SK-N-SH (cell line): ENCODE data around the gene OLFM2. TPM values are rescaled to one million over a fixed set of nuclear protein-coding genes. Genes with fewer than 3 reads are reported as not detected.

ENCODE experiments used
- CTCF ChIA-PET: fragments of 300-600, 350-600 bp; formaldehyde crosslinking; extraction: SDS; loops from one replicate; lab custom pipeline; 2021; lab: Yijun Ruan, JAX
- POLR2A ChIA-PET: fragments of 350-600 bp; sonication (Branson Sonifier 250); formaldehyde crosslinking; extraction: SDS; loops from one replicate; lab custom pipeline; 2020; ENCODE audit warnings: antibody characterized with exemption, inconsistent platforms; lab: Yijun Ruan, JAX
- DNase-seq: peaks from one replicate; pipeline ENCODE4 v3.0.0; 2012
- H2AFZ ChIP-seq: fragments of 200-600 bp; sonication (generic); 2 replicates; pipeline ENCODE4 v1.8.1; 2016; ENCODE audit warnings: antibody characterized with exemption, mild to moderate bottlenecking, low read depth
- H3F3A ChIP-seq: fragments of 200-600 bp; sonication (generic); replicated peaks from 2 replicates; pipeline ENCODE3; 2016; ENCODE audit warnings: antibody characterized with exemption, mild to moderate bottlenecking; ENCODE audit not compliant: insufficient read depth
- H3K27ac ChIP-seq, 2 experiments: fragments of 200-500 bp in 1 of 2; fragments of 200-600 bp in 1 of 2; sonication (Bioruptor generic) in 1 of 2; sonication (generic), shearing (Covaris generic) in 1 of 2; 2 replicates each; pipeline versions ENCODE4 v1.5.1 to v1.6.1; 2014 to 2016; ENCODE audit warnings: low read depth in 2 of 2, inconsistent platforms in 1 of 2, low read length in 1 of 2, mild to moderate bottlenecking in 1 of 2, mixed read lengths in 1 of 2
- H3K27me3 ChIP-seq: fragments of 200-600 bp; sonication (generic), shearing (Covaris generic); 2 replicates; pipeline ENCODE4 v1.6.1; 2016; ENCODE audit warnings: mixed run types; ENCODE audit not compliant: insufficient read depth
- H3K36me3 ChIP-seq, 2 experiments: fragments of 200-500 bp in 1 of 2; fragments of 200-600 bp in 1 of 2; sonication (Bioruptor generic) in 1 of 2; sonication (generic) in 1 of 2; replicated peaks in 1 of 2; 2 replicates each; pipeline versions ENCODE3 to v1.5.1; 2014 to 2016; ENCODE audit warnings: low read length in 1 of 2, mild to moderate bottlenecking in 1 of 2; ENCODE audit not compliant: insufficient read depth in 2 of 2, control insufficient read depth in 1 of 2
- H3K4me1 ChIP-seq, 2 experiments: fragments of 200-500 bp in 1 of 2; fragments of 200-600 bp in 1 of 2; sonication (Bioruptor generic) in 1 of 2; sonication (generic), shearing (Covaris generic) in 1 of 2; 2 replicates each; pipeline versions ENCODE4 v1.5.1 to v1.6.1; 2014 to 2016; ENCODE audit warnings: low read depth in 1 of 2, low read length in 1 of 2, mixed run types in 1 of 2; ENCODE audit not compliant: insufficient read depth in 2 of 2, control insufficient read depth in 1 of 2
- H3K4me2 ChIP-seq: fragments of 200-600 bp; sonication (generic), shearing (Covaris generic); 2 replicates; pipeline ENCODE4 v1.6.1; 2017; ENCODE audit warnings: mixed run types
- H3K4me3 ChIP-seq, 2 experiments: fragments of 200-500 bp in 1 of 2; fragments of 200-600 bp in 1 of 2; sonication (Bioruptor generic) in 1 of 2; sonication (generic), shearing (Covaris generic) in 1 of 2; 2 replicates each; pipeline versions ENCODE4 v1.5.1 to v1.8.1; 2014 to 2016; ENCODE audit warnings: low read depth in 2 of 2, inconsistent platforms in 1 of 2, low read length in 1 of 2, mild to moderate bottlenecking in 1 of 2, mixed read lengths in 1 of 2, moderate library complexity in 1 of 2
- H3K79me2 ChIP-seq: fragments of 200-600 bp; sonication (generic); 2 replicates; pipeline ENCODE4 v1.8.1; 2017; ENCODE audit warnings: mild to moderate bottlenecking; ENCODE audit not compliant: insufficient read depth
- H3K9ac ChIP-seq: fragments of 200-600 bp; sonication (generic); 2 replicates; pipeline ENCODE4 v1.6.1; 2017; ENCODE audit warnings: mixed run types
- H3K9me2 ChIP-seq: fragments of 200-600 bp; sonication (generic); 2 replicates; pipeline ENCODE4 v1.6.1; 2017; ENCODE audit warnings: mixed run types
- H3K9me3 ChIP-seq: fragments of 200-600 bp; sonication (generic); 2 replicates; pipeline ENCODE4 v1.6.1; 2017; ENCODE audit warnings: mixed run types, mild to moderate bottlenecking, moderate library complexity
- H4K20me1 ChIP-seq: fragments of 200-600 bp; sonication (generic); 2 replicates; pipeline ENCODE4 v1.6.1; 2017; ENCODE audit warnings: mild to moderate bottlenecking, mixed run types; ENCODE audit not compliant: insufficient read depth
- CHD2 ChIP-seq: fragments of 150-350 bp; IDR thresholded peaks from 2 replicates; pipeline ENCODE4 v1.6.1; 2018; ENCODE audit warnings: low read length; ENCODE audit not compliant: partially characterized antibody
- CTCF ChIP-seq: fragments of 200-600 bp; sonication (generic); IDR thresholded peaks from 2 replicates; pipeline ENCODE4 v1.6.1; 2017; ENCODE audit warnings: antibody characterized with exemption, mild to moderate bottlenecking, moderate library complexity
- EP300 ChIP-seq, 2 experiments: IDR thresholded peaks; 2 replicates each; pipeline versions ENCODE4 v1.4.0 to v1.6.1; 2012; ENCODE audit warnings: borderline replicate concordance in 1 of 2, low read depth in 1 of 2, low read length in 1 of 2
- FOXM1 ChIP-seq: IDR thresholded peaks from 2 replicates; pipeline ENCODE4 v1.4.0; 2012; ENCODE audit warnings: low read depth, mild to moderate bottlenecking
- GATA2 ChIP-seq: sonication (generic); formaldehyde crosslinking; IDR thresholded peaks from 2 replicates; pipeline ENCODE4 v1.5.0; 2020; ENCODE audit warnings: mild to moderate bottlenecking, missing genetic modification reagents
- JUND ChIP-seq: IDR thresholded peaks from 2 replicates; pipeline ENCODE4 v1.4.0; 2012
- MXI1 ChIP-seq: IDR thresholded peaks from 2 replicates; pipeline ENCODE4 v1.6.1; 2012; ENCODE audit warnings: mild to moderate bottlenecking, low read depth, low read length, improper control_type of control experiment
- PBX3 ChIP-seq: IDR thresholded peaks from 2 replicates; pipeline ENCODE4; 2012
- RAD21 ChIP-seq: IDR thresholded peaks from 2 replicates; pipeline ENCODE4 v1.6.1; 2012; ENCODE audit warnings: mild to moderate bottlenecking, low read length
- RCOR1 ChIP-seq: fragments of 150-350 bp; IDR thresholded peaks from 2 replicates; pipeline ENCODE4 v1.6.1; 2017; ENCODE audit warnings: antibody characterized with exemption, low read length
- RFX5 ChIP-seq: IDR thresholded peaks from 2 replicates; pipeline ENCODE4 v1.6.1; 2012; ENCODE audit warnings: mild to moderate bottlenecking, improper control_type of control experiment, low read length
- RXRA ChIP-seq: IDR thresholded peaks from 2 replicates; pipeline ENCODE4 v1.4.0; 2012; ENCODE audit warnings: low read depth, mild to moderate bottlenecking, borderline replicate concordance
- SIN3A ChIP-seq: IDR thresholded peaks from 2 replicates; pipeline ENCODE4 v1.6.1; 2012; ENCODE audit warnings: low read depth, mild to moderate bottlenecking, low read length, moderate library complexity, borderline replicate concordance
- TAF1 ChIP-seq: IDR thresholded peaks from 2 replicates; pipeline ENCODE4 v1.6.1; 2012; ENCODE audit warnings: low read depth, mild to moderate bottlenecking, low read length, moderate library complexity, borderline replicate concordance
- USF2 ChIP-seq: fragments of 150-350 bp; IDR thresholded peaks from 2 replicates; pipeline ENCODE4 v1.6.1; 2017; ENCODE audit warnings: antibody characterized with exemption, low read length, low read depth, borderline replicate concordance
- ZBTB33 ChIP-seq: IDR thresholded peaks from 2 replicates; pipeline ENCODE4 v1.4.0; 2012; ENCODE audit warnings: low read depth, borderline replicate concordance
- WGBS: methylation state at CpG from one replicate; pipeline ENCODE4 v1.1.6; 2017; ENCODE audit warnings: low lambda C conversion rate; 5-methylcytosine and 5-hydroxymethylcytosine counted together
- polyA plus RNA-seq, 3 experiments: library from polyadenylated mRNA; depleted of rRNA; stranded (reverse); fragments of >200 nt; gene quantifications; 2 replicates each; pipeline ENCODE4 v1.2.3, GENCODE V29; 2012

OLFM2 gene
- polyA plus RNA-seq, 1 of the 3 experiments (the other 2 are of a cell fraction): 10.7 TPM

- CTCF ChIA-PET: interaction anchor here (1.3 to 2.1 kb wide), 4 partner anchors 9 to 21 kb away, joined by 3 to 6 read pairs (median 4); no protein-coding TSS in a partner anchor
- no peaks in the 10 kb centered on the region for H3K4me1 ChIP-seq
- H3K9ac ChIP-seq: no peak overlapping the region
- no peak for TF ChIP-seq RFX5
- no peak for TF ChIP-seq JUND
- no peak for TF ChIP-seq RAD21
- TF ChIP-seq FOXM1: no peak
- TF ChIP-seq CHD2: no peak
- no peak for TF ChIP-seq RXRA
- H3K27me3 ChIP-seq: no peaks in the 10 kb centered on the region
- H4K20me1 ChIP-seq: no peaks in the 10 kb centered on the region
- H3K27ac ChIP-seq: no peak overlapping the region
- H3K4me2 ChIP-seq: no peak overlapping the region
- no peak overlapping the region for H3K4me3 ChIP-seq
- no peak for DNase-seq
- no peaks in the 10 kb centered on the region for H3K36me3 ChIP-seq
- H2AFZ ChIP-seq: no peak overlapping the region
- H3K9me2 ChIP-seq: no peaks in the 10 kb centered on the region
- H3F3A ChIP-seq: no peaks in the 10 kb centered on the region
- H3K9me3 ChIP-seq: no peaks in the 10 kb centered on the region
- H3K79me2 ChIP-seq: no peaks in the 10 kb centered on the region
- POLR2A ChIA-PET: no interaction called here
Measured at GRCh38 chr19:9858766-9859165, 77.5 kb downstream of the OLFM2 start.

- CTCF ChIA-PET: interaction anchor here (0.9 to 2.1 kb wide), 5 partner anchors 9 to 22 kb away, joined by 3 to 6 read pairs (median 4); no protein-coding TSS in a partner anchor
- no peaks in the 10 kb centered on the region for H4K20me1 ChIP-seq
- H3K9me3 ChIP-seq: no peaks in the 10 kb centered on the region
- H3F3A ChIP-seq: no peaks in the 10 kb centered on the region
- H3K4me1 ChIP-seq: no peaks in the 10 kb centered on the region
- H3K36me3 ChIP-seq: no peaks in the 10 kb centered on the region
- H2AFZ ChIP-seq: no peak overlapping the region
- TF ChIP-seq GATA2 (CRISPR knock-in tag): no peak
- TF ChIP-seq USF2: no peak
- no peak for TF ChIP-seq EP300 (IDR thresholded peaks at IDR 0.05; ENCODE audit: borderline replicate concordance in 1 of 2, low read depth in 1 of 2, low read length in 1 of 2)
- TF ChIP-seq RCOR1: no peak
- no peak for TF ChIP-seq SIN3A
- TF ChIP-seq MXI1: no peak
- no peak for TF ChIP-seq ZBTB33
- no peak for TF ChIP-seq JUND
- no peak for TF ChIP-seq PBX3
- no peak for TF ChIP-seq TAF1
- TF ChIP-seq CTCF: no peak
- WGBS: 92% methylated on average over 10 of the region's 10 CpGs
- H3K9me2 ChIP-seq: no peaks in the 10 kb centered on the region
- no peak overlapping the region for H3K27ac ChIP-seq
- H3K4me2 ChIP-seq: no peak overlapping the region
- H3K79me2 ChIP-seq: no peaks in the 10 kb centered on the region
- H3K27me3 ChIP-seq: no peaks in the 10 kb centered on the region
- no peak for DNase-seq
- H3K9ac ChIP-seq: no peak overlapping the region
- H3K4me3 ChIP-seq: no peak overlapping the region
- POLR2A ChIA-PET: interaction anchor here (0.6 kb wide), 1 partner anchor 14 kb away, joined by 3 read pairs; no protein-coding TSS in a partner anchor
Measured at GRCh38 chr19:9857920-9858746, 78.2 kb downstream of the OLFM2 start.
